H1 (cell line): ENCODE measurements around the gene RSPO1. TPM values are rescaled to one million over a fixed set of nuclear protein-coding genes. Genes with fewer than 3 reads are reported as not detected.

ENCODE experiments used
- CTCF ChIA-PET: fragments of 300-600 bp; sonication (Branson Sonifier 250); formaldehyde crosslinking; loops from one replicate; lab custom pipeline; 2021; ENCODE audit not compliant: partially characterized antibody; lab: Charles Lee
- POLR2A ChIA-PET: fragments of 300-600 bp; sonication (Branson Sonifier 250); formaldehyde crosslinking; loops from one replicate; lab custom pipeline; 2021; ENCODE audit warnings: inconsistent platforms; ENCODE audit not compliant: partially characterized antibody; lab: Charles Lee
- DNase-seq, 2 experiments: peaks; one replicate each; pipeline versions ENCODE4 v3.0.0 to v3.0.0-alpha.2; 2010 to 2022; ENCODE audit warnings: low spot score in 2 of 2, low read depth in 1 of 2, mixed read lengths in 1 of 2
- FAIRE-seq: peaks from 2 replicates; lab custom pipeline; 2011; peaks lifted over from hg19 to GRCh38; lab: Jason Lieb, UNC
- H2AFZ ChIP-seq: 2 replicates; pipeline ENCODE4 v1.8.1; 2012; ENCODE audit warnings: low read length, inconsistent platforms
- H2AK5ac ChIP-seq: 2 replicates; pipeline ENCODE4 v1.6.1; 2013; ENCODE audit warnings: low read depth, low read length
- H2BK120ac ChIP-seq: replicated peaks from 2 replicates; pipeline ENCODE3; 2013; ENCODE audit warnings: low read depth, low read length, inconsistent platforms
- H2BK12ac ChIP-seq: 2 replicates; pipeline ENCODE4 v1.6.1; 2013; ENCODE audit warnings: low read depth, low read length
- H2BK15ac ChIP-seq: 2 replicates; pipeline ENCODE4 v1.6.1; 2013; ENCODE audit warnings: low read length
- H2BK20ac ChIP-seq: 2 replicates; pipeline ENCODE4 v1.6.1; 2013; ENCODE audit warnings: low read length
- H2BK5ac ChIP-seq: 2 replicates; pipeline ENCODE4 v1.6.1; 2013; ENCODE audit warnings: low read depth, low read length
- H3K14ac ChIP-seq: 2 replicates; pipeline ENCODE4 v1.6.1; 2013; ENCODE audit warnings: inconsistent platforms; ENCODE audit not compliant: insufficient read length
- H3K18ac ChIP-seq: 2 replicates; pipeline ENCODE4 v1.6.1; 2013; ENCODE audit warnings: low read length; ENCODE audit errors: extremely low read depth
- H3K23ac ChIP-seq: 2 replicates; pipeline ENCODE4 v1.6.1; 2013; ENCODE audit warnings: inconsistent platforms; ENCODE audit not compliant: insufficient read length
- H3K23me2 ChIP-seq: 2 replicates; pipeline ENCODE4 v1.6.1; 2013; ENCODE audit warnings: low read depth, low read length
- H3K27ac ChIP-seq: 2 replicates; pipeline ENCODE4 v1.6.1; 2011; ENCODE audit warnings: low read depth, low read length, inconsistent platforms
- H3K27me3 ChIP-seq, 4 experiments: replicated peaks in 1 of 4; 1 replicate in 1 of 4; 2 replicates in 3 of 4; pipeline versions ENCODE4 v1.6.1 to v1.8.1; 2011 to 2013; ENCODE audit warnings: low read length in 3 of 4, mild to moderate bottlenecking in 3 of 4, inconsistent platforms in 2 of 4, mixed read lengths in 2 of 4, moderate library complexity in 1 of 4; ENCODE audit not compliant: control insufficient read depth in 3 of 4, insufficient read depth in 3 of 4; ENCODE audit errors: extremely low read depth in 1 of 4
- H3K36me3 ChIP-seq, 4 experiments: 2 replicates each; pipeline versions ENCODE4 v1.6.1 to v1.8.1; 2011 to 2013; ENCODE audit warnings: mild to moderate bottlenecking in 4 of 4, low read length in 3 of 4, moderate library complexity in 2 of 4, control low read depth in 1 of 4, inconsistent platforms in 1 of 4; ENCODE audit not compliant: insufficient read depth in 4 of 4, control insufficient read depth in 2 of 4
- H3K4ac ChIP-seq: replicated peaks from 2 replicates; pipeline ENCODE3; 2013; ENCODE audit warnings: low read length, low read depth, mixed read lengths, inconsistent platforms; ENCODE audit not compliant: insufficient read length
- H3K4me1 ChIP-seq, 4 experiments: replicated peaks in 1 of 4; 1 replicate in 1 of 4; 2 replicates in 3 of 4; pipeline versions ENCODE4 v1.6.1 to v1.8.1; 2011 to 2013; ENCODE audit warnings: low read length in 3 of 4, inconsistent platforms in 2 of 4, mixed read lengths in 1 of 4; ENCODE audit not compliant: insufficient read depth in 4 of 4, control insufficient read depth in 3 of 4
- H3K4me2 ChIP-seq, 2 experiments: 2 replicates each; pipeline versions ENCODE4 v1.6.1 to v1.8.1; 2011 to 2013; ENCODE audit warnings: low read depth in 2 of 2, low read length in 2 of 2, control low read depth in 1 of 2, inconsistent platforms in 1 of 2, mild to moderate bottlenecking in 1 of 2; ENCODE audit not compliant: insufficient read depth in 1 of 2
- H3K4me3 ChIP-seq, 4 experiments: fragments of 200-600, 300-600 bp in 1 of 4; sonication (generic), shearing (Covaris generic), sonication (Bioruptor Twin) in 1 of 4; 2 replicates each; pipeline versions ENCODE4 v1.5.1 to v1.8.1; 2011 to 2016; ENCODE audit warnings: low read length in 4 of 4, low read depth in 3 of 4, control low read depth in 2 of 4, inconsistent platforms in 2 of 4, mild to moderate bottlenecking in 2 of 4, mixed read lengths in 1 of 4, moderate library complexity in 1 of 4; ENCODE audit not compliant: insufficient read depth in 2 of 4; ENCODE audit errors: extremely low read depth in 1 of 4
- H3K56ac ChIP-seq: replicated peaks from 2 replicates; pipeline ENCODE3; 2013; ENCODE audit warnings: low read depth, mild to moderate bottlenecking, mixed read lengths, low read length, inconsistent platforms; ENCODE audit not compliant: insufficient read length
- H3K79me1 ChIP-seq: 2 replicates; pipeline ENCODE4 v1.6.1; 2013; ENCODE audit warnings: low read depth, low read length, control low read depth
- H3K79me2 ChIP-seq, 2 experiments: 2 replicates each; pipeline versions ENCODE4 v1.6.1 to v1.8.1; 2012 to 2013; ENCODE audit warnings: low read length in 2 of 2, mild to moderate bottlenecking in 2 of 2, inconsistent platforms in 1 of 2; ENCODE audit not compliant: insufficient read depth in 2 of 2, control insufficient read depth in 1 of 2
- H3K9ac ChIP-seq, 4 experiments: replicated peaks in 1 of 4; 1 replicate in 1 of 4; 2 replicates in 3 of 4; pipeline versions ENCODE4 v1.6.1 to v1.8.1; 2011 to 2013; ENCODE audit warnings: low read depth in 3 of 4, low read length in 3 of 4, control low read depth in 2 of 4, mild to moderate bottlenecking in 2 of 4, moderate library complexity in 2 of 4, inconsistent platforms in 1 of 4; ENCODE audit errors: extremely low read depth in 1 of 4
- H3K9me3 ChIP-seq, 2 experiments: 2 replicates each; pipeline versions ENCODE4 v1.6.1 to v1.8.1; 2012 to 2013; ENCODE audit warnings: mild to moderate bottlenecking in 2 of 2, moderate library complexity in 2 of 2, control low read depth in 1 of 2, inconsistent platforms in 1 of 2, low read depth in 1 of 2, low read length in 1 of 2, mixed read lengths in 1 of 2; ENCODE audit not compliant: insufficient read depth in 2 of 2
- H4K20me1 ChIP-seq, 2 experiments: replicated peaks in 1 of 2; 2 replicates each; pipeline versions ENCODE3 to v1.8.1; 2011 to 2013; ENCODE audit warnings: inconsistent platforms in 2 of 2, low read length in 2 of 2, mild to moderate bottlenecking in 1 of 2; ENCODE audit not compliant: insufficient read depth in 2 of 2, control insufficient read depth in 1 of 2
- H4K5ac ChIP-seq: 2 replicates; pipeline ENCODE4 v1.6.1; 2013; ENCODE audit warnings: low read length, low read depth, mixed read lengths, inconsistent platforms; ENCODE audit not compliant: insufficient read length
- H4K8ac ChIP-seq: 2 replicates; pipeline ENCODE4 v1.8.0; 2013; ENCODE audit warnings: mild to moderate bottlenecking, moderate library complexity, low read length, inconsistent platforms; ENCODE audit not compliant: insufficient read depth; ENCODE audit errors: extremely low read depth
- H4K91ac ChIP-seq: replicated peaks from 2 replicates; pipeline ENCODE3; 2013; ENCODE audit warnings: low read length, mixed read lengths, inconsistent platforms; ENCODE audit not compliant: insufficient read length
- FOSL1 ChIP-seq: IDR thresholded peaks from 2 replicates; pipeline ENCODE4 v1.6.1; 2011; ENCODE audit warnings: mild to moderate bottlenecking, low read depth, low read length, moderate library complexity; ENCODE audit not compliant: insufficient read depth
- MAFK ChIP-seq: IDR thresholded peaks from 2 replicates; pipeline ENCODE4 v1.6.1; 2012; ENCODE audit warnings: low read depth, mild to moderate bottlenecking, improper control_type of control experiment, low read length
- polyA plus RNA-seq, 7 experiments: library from polyadenylated mRNA; depleted of rRNA in 3 of 7; stranded (reverse) in 5 of 7; unstranded in 2 of 7; fragments of >200 nt in 5 of 7; fragments of 200-250 nt in 2 of 7; gene quantifications; 1 replicate in 5 of 7; 2 replicates in 1 of 7; 4 replicates in 1 of 7; pipeline versions ENCODE4 v1.2.1 to v1.2.3, GENCODE V29; 2011 to 2013; ENCODE audit warnings: missing spikeins in 2 of 7, mixed read lengths in 2 of 7
- total RNA-seq: library from RNA; stranded (reverse); fragmentation: NEBNext Ultra II Directional; extraction: Animal tissue kit (Norgen Biotek cat#: 25700); gene quantifications from 2 replicates; pipeline ENCODE4 v1.2.1, GENCODE V29; 2021

RSPO1 gene
- total and polyA plus RNA-seq, 2 of the 8 experiments (the other 6 are each of a cell fraction or from before 2014, with no cell fraction given) = 0.39 TPM; not detected in 1

- POLR2A ChIA-PET = interaction anchor here (0.7 to 1.9 kb wide), 6 partner anchors 10 to 126 kb away, joined by 3 to 6 read pairs (median 5); a partner anchor contains a TSS
- CTCF ChIA-PET = interaction anchor here (0.8 to 1.4 kb wide), 4 partner anchors 60 to 128 kb away, joined by 3 to 4 read pairs (median 3); no protein-coding TSS in a partner anchor
- no peak overlapping the region for H4K91ac ChIP-seq
- no peak overlapping the region for H2AFZ ChIP-seq
- no peaks in the 10 kb centered on the region for H3K27me3 ChIP-seq
- DNase-seq (no peak), FAIRE-seq (no peak)
- TF ChIP-seq MAFK (no peak), FOSL1 (no peak)
- H3K4me2 ChIP-seq = no peak overlapping the region
- H3K23ac ChIP-seq = no peak overlapping the region
- H3K4ac ChIP-seq = no peak overlapping the region
- no peaks in the 10 kb centered on the region; the same call in 1 of the 2 replicates for H3K79me1 ChIP-seq
- H3K9ac ChIP-seq = no peak overlapping the region
- no peak overlapping the region for H3K4me3 ChIP-seq
- H3K27ac ChIP-seq = no peak overlapping the region
- no peaks in the 10 kb centered on the region for H3K23me2 ChIP-seq
- no peak overlapping the region for H4K5ac ChIP-seq
- H2BK120ac ChIP-seq = no peak overlapping the region
- H4K8ac ChIP-seq = no peak overlapping the region
- H3K79me2 ChIP-seq = no peaks in the 10 kb centered on the region
- no peak overlapping the region for H3K14ac ChIP-seq
- H2AK5ac ChIP-seq = no peak overlapping the region
- H3K9me3 ChIP-seq = no peaks in the 10 kb centered on the region
- H3K36me3 ChIP-seq = peaks cover 23 to 57% (median 46%) of the 10 kb centered on the region in 4 experiments
- no peaks in the 10 kb centered on the region for H4K20me1 ChIP-seq
- H2BK15ac ChIP-seq = no peak overlapping the region
- no peak overlapping the region for H2BK20ac ChIP-seq
- no peak overlapping the region for H3K56ac ChIP-seq
- no peak overlapping the region for H2BK12ac ChIP-seq
- no peak overlapping the region for H3K18ac ChIP-seq
- H2BK5ac ChIP-seq = no peak overlapping the region
- H3K4me1 ChIP-seq = no peaks in the 10 kb centered on the region
These were observed 69.8 kb downstream of the RSPO1 start for GRCh38 chr1:37564892-37565291.
